Left ventricle myocardium superior (tissue), 1 donor: ENCODE data around the gene CACNG4. TPM values are rescaled to one million over a fixed set of nuclear protein-coding genes. Genes with fewer than 3 reads are reported as not detected.

ENCODE experiments used
- ATAC-seq: fragments of 200-7000 bp; cut with Tn5 transposase; one replicate; pipeline ENCODE4 v1.9.1; 2020; ENCODE audit warnings: mild to moderate bottlenecking, moderate library complexity
- DNase-seq: peaks from one replicate; pipeline ENCODE4 v3.0.0-alpha.2; 2020
- intact Hi-C: fragments of 100-400 bp; cut with micrococcal nuclease; formaldehyde crosslinking; loops from one replicate; pipeline ENCODE4 v1.11.0; 2022
- total RNA-seq: library from RNA; stranded (reverse); fragmentation: NEBNext Ultra II Directional; extraction: Animal tissue kit (Norgen Biotek cat#: 25700); gene quantifications from one replicate; pipeline ENCODE4 v1.2.1, GENCODE V29; 2021
- donor health status: DM: no; HTN: yes; CAD: no; lungs with severe emphysema.

The CACNG4 gene
- total RNA-seq, 1 donor from 2014 or later, result not detected

DNA sequence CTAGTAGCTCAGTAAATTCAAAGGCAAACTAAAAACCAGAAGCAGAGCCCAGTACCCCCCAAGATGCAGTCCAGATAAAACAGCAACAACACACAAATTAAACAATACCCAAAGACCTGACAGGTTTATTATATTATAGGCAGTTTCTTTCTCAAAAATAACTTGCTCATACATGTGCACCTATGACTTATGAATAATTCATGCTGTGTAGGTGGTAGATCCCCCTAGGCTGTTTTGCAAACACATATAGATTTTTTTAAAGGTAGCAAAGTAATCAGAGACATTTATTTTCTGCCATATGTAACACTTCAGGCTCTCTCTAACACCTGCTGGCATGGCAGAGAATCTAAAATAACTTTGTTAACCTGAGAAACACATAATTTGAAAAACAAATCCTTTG is 107.1 kb downstream of the CACNG4 start:
- intact Hi-C loops, result no loop called here
- DNase-seq (no peak), ATAC-seq (no peak)

DNA sequence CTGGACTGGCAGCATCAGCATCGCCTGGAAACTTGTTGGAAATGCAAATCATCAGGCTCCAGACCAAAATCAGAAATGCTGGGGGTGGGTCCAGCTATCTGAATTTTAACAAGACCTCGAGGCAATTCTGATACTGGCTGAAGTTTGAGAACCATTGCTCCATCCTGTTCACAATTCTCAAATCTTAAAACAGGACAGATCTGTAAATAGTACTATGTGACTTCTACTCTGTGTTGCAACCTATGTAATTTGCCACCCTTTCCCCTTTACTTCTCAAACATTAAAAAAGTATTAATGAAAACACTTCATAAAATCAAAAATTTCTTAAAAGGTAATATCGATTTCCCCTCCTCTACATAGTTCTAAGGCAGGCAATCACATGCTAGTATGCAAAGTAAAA is 108.4 kb downstream of the CACNG4 start:
- intact Hi-C loops, result no loop called here
- ATAC-seq (no peak), DNase-seq (no peak)

DNA sequence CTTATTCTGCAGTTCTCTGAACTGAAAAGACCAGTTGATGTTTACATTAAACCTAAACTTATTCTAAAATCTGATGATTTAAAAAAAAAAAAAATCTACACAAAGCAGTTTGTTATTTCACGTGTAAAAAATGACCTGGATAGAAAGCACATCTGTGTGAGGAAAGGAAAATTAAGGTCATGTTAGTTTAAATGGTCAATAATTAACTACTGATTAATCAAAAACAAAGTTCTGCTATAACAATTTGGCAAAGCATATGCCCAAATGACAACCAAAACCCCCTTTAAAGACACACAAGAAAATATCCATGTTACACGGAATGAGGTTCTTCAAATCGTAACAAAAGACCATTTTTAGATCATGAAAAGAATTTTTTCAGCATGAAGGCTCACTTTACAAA is 110.3 kb downstream of the CACNG4 start:
- DNase-seq (no peak), ATAC-seq (no peak)
- intact Hi-C loops, result no loop called here

DNA sequence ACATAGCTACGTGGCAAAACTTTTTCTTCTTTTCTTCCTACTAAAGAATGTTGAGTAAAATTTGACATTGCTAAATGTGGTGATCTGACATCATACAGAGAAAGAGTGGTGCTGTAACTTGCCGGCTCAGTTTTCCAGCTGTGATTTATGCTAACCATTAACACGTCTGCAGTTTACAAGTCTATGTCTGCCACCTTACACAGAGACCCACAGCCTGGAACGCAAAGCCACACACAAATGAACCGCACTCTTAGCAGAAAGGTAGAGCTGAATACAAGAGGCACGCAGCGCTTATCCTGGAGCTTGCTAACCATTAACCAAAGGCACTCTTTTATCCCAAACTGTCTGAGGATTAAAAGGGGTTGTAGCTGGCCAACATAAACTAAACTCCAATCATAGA is 111.8 kb downstream of the CACNG4 start:
- intact Hi-C loops, result no loop called here
- DNase-seq (no peak), ATAC-seq (no peak)

DNA sequence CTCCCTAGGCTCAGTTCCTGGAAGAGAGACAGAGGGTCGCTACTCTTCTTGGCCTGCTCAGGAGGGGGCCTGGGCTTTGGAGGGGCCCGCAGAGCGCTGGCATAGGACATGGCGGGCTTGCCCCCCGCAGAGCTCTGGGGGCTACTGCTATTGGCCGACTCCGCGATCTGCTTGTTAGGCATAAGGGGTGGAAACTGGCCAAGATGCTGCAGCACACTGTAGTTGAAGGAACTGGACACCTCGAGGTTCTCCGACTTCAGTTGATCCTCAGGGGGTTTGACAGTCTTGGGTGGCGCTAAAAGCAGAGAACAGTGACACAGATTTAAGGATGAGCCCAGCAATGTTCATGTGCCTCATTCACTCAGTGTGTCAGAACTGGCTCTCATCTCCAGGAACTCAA is 113.8 kb downstream of the CACNG4 start:
- no peak for DNase-seq
- ATAC-seq, result no peak
- intact Hi-C loops, result no loop called here

DNA sequence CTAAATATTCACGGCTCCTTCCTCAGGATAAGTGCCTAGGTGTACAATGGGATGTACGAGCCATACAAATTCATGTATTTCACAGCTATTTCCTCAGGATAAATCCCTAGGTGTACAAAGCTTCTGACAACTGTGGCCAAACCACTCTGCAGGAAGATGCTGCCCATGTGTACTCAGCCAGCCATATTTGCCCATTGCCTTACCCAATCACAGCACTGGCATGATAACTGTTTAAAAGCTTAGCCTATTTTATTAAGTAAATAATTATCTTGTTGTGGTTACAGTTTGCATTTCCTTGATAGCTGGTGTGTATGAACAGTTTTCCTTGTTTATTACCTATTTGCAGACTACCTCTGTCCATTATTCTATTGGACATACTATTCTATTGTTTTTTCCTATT is 115.0 kb downstream of the CACNG4 start:
- DNase-seq (no peak), ATAC-seq (no peak)
- intact Hi-C loops, result no loop called here

DNA sequence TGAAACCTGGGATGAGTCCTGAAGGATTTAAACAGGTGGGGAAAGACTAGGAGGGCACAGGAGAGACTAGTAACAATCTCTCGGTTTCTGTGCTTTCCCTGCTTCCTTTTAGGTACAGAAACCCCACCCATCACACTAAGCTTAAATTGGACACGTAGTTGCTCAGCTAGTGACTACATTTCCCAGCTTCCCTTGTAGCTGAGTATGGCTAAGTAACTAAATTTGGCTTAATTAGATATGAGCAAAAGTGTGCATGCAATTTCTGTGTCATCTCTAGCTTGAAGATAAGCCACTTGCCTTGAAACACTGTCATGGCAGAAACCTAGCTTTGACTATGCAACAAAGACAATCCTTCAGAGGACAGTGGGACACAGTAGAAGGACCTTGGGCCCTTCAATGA is 116.3 kb downstream of the CACNG4 start:
- DNase-seq (no peak), ATAC-seq (no peak)
- intact Hi-C loops, result no loop called here

DNA sequence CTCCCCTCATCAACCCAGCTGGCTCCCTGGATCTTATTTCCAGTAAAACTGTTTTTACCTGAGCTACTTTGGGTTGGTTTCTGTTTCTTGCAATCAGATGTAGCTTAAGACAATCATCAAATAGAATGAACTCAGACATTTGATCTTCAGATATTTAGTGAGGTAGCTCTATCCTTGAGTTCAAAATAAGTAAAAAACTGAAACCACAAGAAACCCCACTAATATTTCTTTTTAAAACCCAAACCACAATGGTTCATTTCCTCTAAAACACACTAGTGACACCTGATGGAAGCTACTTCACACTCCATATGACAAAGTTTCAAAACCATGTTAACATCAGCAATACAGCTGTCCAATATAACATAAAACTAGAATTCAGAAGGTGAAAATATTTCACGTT is 117.6 kb downstream of the CACNG4 start:
- intact Hi-C loops, result no loop called here
- DNase-seq (no peak), ATAC-seq (no peak)

Other genes starting within 250 kb of the CACNG4 start
- gene CACNG5, start 129.6 kb upstream of the CACNG4 start, total RNA-seq, result not detected
- gene CACNG1, start 79.8 kb downstream of the CACNG4 start, total RNA-seq, result not detected